ENCODE data around the gene ULK1. TPM values are rescaled to one million over a fixed set of nuclear protein-coding genes. Genes with fewer than 3 reads are reported as not detected.
"Not testable (repeated sequence)": the region's sequence is repeated elsewhere in the genome, so short reads cannot be mapped to it uniquely, and the experiment has no call there.

Gene ULK1
- total RNA-seq, 4 donors from 2014 or later: 9.1 to 55.0 (median 19.5) TPM

DNA sequence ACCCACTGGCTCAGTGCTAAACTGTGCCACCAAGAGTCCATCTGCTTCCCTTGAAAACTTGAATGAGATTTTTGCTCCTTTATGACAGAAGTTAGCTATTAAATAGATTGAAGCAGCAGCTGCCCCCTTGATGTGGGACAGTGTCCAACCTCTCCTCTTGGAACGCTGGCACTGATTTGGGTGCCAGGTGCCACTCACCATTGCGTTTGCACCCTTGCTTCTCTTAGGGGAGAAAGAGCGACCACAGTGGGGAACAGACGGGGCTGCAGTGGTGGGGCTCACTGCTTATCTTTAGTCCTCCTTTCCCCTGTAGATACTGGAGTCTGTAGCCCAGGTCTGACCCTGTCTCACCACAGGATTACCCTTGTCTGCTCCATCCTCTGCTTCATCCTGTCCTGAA lies 64.7 kb downstream of the ULK1 start:
- Histone ChIP-seq H3K4me1 (peaks cover 0 to 47% (median 12%) of the 10 kb centered on the region in 3 donors), H3K36me3 (peaks cover 0 to 43% (median 0%) of the 10 kb centered on the region in 3 donors), H3K27me3 (no peaks in the 10 kb centered on the region), H3K9me3 (no peaks in the 10 kb centered on the region), H3K27ac (no peak overlapping the region), H3K4me3 (no peak overlapping the region)
- no peak for DNase-seq
- intact Hi-C loops (cut with DNase I): no loop called here
- no peak for TF ChIP-seq POLR2A (IDR thresholded peaks at IDR 0.05)
- TF ChIP-seq, protein P1, sequence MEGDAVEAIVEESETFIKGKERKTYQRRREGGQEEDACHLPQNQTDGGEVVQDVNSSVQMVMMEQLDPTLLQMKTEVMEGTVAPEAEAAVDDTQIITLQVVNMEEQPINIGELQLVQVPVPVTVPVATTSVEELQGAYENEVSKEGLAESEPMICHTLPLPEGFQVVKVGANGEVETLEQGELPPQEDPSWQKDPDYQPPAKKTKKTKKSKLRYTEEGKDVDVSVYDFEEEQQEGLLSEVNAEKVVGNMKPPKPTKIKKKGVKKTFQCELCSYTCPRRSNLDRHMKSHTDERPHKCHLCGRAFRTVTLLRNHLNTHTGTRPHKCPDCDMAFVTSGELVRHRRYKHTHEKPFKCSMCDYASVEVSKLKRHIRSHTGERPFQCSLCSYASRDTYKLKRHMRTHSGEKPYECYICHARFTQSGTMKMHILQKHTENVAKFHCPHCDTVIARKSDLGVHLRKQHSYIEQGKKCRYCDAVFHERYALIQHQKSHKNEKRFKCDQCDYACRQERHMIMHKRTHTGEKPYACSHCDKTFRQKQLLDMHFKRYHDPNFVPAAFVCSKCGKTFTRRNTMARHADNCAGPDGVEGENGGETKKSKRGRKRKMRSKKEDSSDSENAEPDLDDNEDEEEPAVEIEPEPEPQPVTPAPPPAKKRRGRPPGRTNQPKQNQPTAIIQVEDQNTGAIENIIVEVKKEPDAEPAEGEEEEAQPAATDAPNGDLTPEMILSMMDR (IDR thresholded peaks at IDR 0.05): no peak
- WGBS, 2 donors: 64 to 79% methylated on average over 3 to 4 of the region's 4 CpGs

DNA sequence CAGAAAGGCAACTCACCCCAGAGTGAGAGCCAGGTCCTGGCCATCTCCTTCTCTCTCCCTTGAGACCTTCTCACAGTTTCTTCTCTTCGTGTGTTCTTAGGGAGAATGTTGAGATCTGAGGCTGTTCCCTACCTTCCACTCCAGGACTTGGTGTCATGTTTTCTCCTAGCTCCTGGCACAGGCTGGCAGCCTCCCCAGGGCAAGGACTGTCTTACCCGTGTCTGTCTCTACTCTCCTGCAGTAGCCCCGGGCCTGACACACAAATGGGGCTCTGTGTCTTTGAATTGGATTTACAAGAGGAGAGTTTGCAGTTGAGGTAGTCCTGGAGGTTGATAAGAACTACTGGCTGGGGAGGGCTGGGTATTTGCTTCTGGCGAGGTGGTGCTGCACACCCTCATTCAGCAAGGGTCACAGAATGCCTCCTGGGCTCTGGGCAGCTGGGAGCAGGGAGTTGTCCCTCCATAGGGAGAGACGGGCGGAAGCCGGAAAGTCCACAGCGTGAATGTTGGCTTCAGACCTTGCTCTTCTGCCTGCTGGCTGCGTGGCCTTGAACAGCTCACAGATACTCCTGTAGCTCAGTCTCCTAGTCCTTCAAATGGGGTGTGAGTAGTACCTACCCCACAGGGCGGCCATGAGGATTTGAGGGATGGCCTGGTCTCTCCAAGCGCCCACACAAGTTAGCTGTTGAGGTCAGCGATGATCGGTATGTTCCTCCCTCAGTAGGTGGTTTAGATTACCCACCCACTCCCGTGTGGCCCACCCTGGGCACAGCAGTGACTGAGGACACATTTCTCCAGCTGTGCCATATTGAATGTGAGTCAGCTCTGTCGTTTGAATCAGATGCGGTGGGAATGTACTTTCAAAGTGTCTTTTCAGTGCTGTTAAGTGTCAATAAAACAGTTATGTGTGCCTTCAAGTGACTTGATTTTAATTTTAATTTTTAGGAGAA lies 65.5 kb downstream of the ULK1 start:
- no peak for TF ChIP-seq POLR2A (IDR thresholded peaks at IDR 0.05)
- TF ChIP-seq, protein P1 (IDR thresholded peaks at IDR 0.05): no peak
- H3K27ac ChIP-seq: no peak overlapping the region
- DNase-seq: no peak
- peaks cover 0 to 45% (median 0%) of the 10 kb centered on the region in 3 donors for H3K36me3 ChIP-seq
- no peaks in the 10 kb centered on the region for H3K27me3 ChIP-seq
- H3K4me3 ChIP-seq: no peak overlapping the region
- WGBS, 2 donors: 77 to 78% methylated on average over 7 to 8 of the region's 16 CpGs
- intact Hi-C loops (cut with DNase I): no loop called here
- H3K4me1 ChIP-seq: peaks cover 0 to 47% (median 12%) of the 10 kb centered on the region in 3 donors
- no peaks in the 10 kb centered on the region for H3K9me3 ChIP-seq

DNA sequence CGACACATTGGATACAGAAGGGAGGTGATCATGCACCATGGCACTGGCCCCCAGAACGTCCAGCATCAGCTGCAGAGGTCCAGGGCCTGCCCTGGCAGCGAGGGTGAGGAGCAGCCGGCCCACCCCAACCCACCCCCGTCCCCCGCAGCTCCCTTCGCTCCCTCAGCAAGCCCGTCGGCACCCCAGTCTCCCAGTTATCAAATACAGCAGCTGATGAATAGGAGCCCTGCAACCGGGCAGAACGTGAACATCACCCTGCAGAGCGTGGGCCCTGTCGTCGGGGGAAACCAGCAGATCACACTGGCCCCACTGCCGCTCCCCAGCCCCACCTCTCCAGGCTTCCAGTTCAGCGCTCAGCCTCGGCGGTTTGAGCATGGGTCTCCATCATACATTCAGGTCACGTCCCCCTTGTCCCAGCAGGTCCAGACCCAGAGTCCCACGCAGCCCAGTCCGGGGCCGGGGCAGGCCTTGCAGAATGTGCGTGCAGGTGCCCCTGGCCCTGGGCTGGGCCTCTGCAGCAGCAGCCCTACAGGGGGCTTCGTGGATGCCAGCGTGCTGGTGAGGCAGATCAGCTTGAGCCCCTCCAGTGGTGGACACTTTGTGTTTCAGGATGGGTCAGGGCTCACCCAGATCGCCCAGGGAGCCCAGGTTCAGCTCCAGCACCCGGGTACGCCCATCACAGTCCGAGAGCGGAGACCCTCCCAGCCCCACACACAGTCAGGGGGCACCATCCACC lies 66.3 kb downstream of the ULK1 start:
- H3K9me3 ChIP-seq; H3K27me3 ChIP-seq; H3K4me3 ChIP-seq; intact Hi-C loops (cut with DNase I); H3K27ac ChIP-seq; DNase-seq: not testable (repeated sequence)
- H3K36me3 ChIP-seq: peaks cover 0 to 45% (median 0%) of the 10 kb centered on the region in 3 donors
- WGBS, 2 donors: 73 to 95% methylated on average over 2 to 6 of the region's 30 CpGs
- H3K4me1 ChIP-seq: peaks cover 0 to 41% (median 10%) of the 10 kb centered on the region in 3 donors

DNA sequence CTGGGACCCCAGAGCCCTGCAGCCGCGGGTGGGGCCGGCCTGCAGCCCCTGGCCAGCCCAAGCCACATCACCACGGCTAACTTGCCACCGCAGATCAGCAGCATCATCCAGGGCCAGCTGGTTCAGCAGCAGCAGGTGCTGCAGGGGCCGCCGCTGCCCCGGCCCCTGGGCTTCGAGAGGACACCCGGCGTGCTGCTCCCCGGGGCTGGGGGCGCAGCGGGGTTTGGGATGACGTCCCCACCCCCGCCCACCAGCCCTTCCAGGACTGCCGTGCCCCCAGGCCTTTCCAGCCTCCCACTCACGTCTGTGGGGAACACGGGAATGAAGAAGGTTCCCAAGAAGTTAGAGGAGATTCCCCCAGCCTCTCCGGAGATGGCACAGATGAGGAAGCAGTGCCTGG lies 66.9 kb downstream of the ULK1 start:
- H3K4me3 ChIP-seq; H3K9me3 ChIP-seq; DNase-seq; H3K27me3 ChIP-seq; H3K27ac ChIP-seq; intact Hi-C loops (cut with DNase I): not testable (repeated sequence)
- Histone ChIP-seq H3K36me3 (peaks cover 0 to 45% (median 0%) of the 10 kb centered on the region in 3 donors), H3K4me1 (peaks cover 0 to 41% (median 6%) of the 10 kb centered on the region in 3 donors)
- no CpG with 5 or more reads among the region's 20 CpGs for WGBS, 2 donors

DNA sequence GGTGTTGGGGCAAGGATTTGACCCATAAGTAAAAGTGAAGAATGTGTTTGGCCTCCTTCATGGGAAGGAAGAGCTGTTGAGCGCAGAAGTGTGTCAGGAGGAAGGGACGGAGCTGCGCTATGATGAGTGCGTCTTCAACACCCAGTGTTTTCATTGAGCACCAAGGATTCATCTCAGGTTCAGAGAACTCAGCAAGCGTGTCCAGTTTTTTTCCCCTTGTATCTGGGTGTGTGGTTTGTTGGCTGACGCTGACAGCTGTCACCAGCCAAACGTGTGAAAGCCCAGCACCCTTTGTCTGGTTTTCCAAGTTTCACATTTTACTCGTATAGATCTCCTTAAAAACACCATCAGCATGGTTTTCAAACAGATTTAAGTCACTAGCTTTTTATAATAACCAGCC lies 67.6 kb downstream of the ULK1 start:
- Histone ChIP-seq H3K27me3 (no peaks in the 10 kb centered on the region), H3K27ac (no peak overlapping the region), H3K4me3 (no peak overlapping the region), H3K36me3 (peaks cover 0 to 45% (median 0%) of the 10 kb centered on the region in 3 donors), H3K4me1 (peaks cover 0 to 34% (median 6%) of the 10 kb centered on the region in 3 donors), H3K9me3 (no peaks in the 10 kb centered on the region)
- DNase-seq: no peak
- intact Hi-C loops (cut with DNase I): no loop called here
- TF ChIP-seq POLR2A (IDR thresholded peaks at IDR 0.05): no peak
- TF ChIP-seq, protein P1 (IDR thresholded peaks at IDR 0.05): no peak
- 73 to 81% methylated on average over 8 of the region's 8 CpGs for WGBS, 2 donors

DNA sequence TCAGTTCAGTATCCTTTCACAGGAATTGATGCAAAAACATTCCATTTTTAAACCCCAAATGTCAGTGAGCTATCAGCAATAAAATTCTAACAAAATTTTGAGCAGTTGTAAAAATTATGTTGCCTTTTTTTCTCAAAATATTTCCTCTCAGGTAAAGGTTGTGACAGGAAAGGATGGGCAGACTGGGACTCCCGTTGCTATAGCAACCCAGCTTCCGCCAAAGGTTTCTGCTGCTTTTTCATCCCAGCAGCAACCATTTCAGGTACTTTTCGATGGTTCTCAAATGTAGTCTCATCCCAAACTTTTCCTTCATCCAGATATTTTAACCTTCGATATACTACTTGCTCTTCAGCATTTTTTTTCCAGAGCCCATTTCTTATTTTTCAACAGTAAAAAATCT lies 69.0 kb downstream of the ULK1 start:
- no peaks in the 10 kb centered on the region for H3K27me3 ChIP-seq
- 75 to 83% methylated on average over 4 of the region's 4 CpGs for WGBS, 2 donors
- no peak overlapping the region for H3K4me3 ChIP-seq
- peaks cover 0 to 45% (median 0%) of the 10 kb centered on the region in 3 donors for H3K36me3 ChIP-seq
- TF ChIP-seq, protein P1 (IDR thresholded peaks at IDR 0.05): no peak
- H3K27ac ChIP-seq: no peak overlapping the region
- intact Hi-C loops (cut with DNase I): no loop called here
- H3K4me1 ChIP-seq: peaks cover 0 to 23% (median 0%) of the 10 kb centered on the region in 3 donors
- DNase-seq: no peak
- H3K9me3 ChIP-seq: no peaks in the 10 kb centered on the region

Measured in esophagus squamous epithelium (tissue), 5 donors.